Transverse colon (tissue), 4 donors: ENCODE data around the gene NUDT4.

ENCODE experiments used
- POLR2AphosphoS5 ChIP-seq, 3 donors: sonication (generic); formaldehyde crosslinking; IDR thresholded peaks; one replicate each; pipeline ENCODE4 v1.6.1; 2016; ENCODE audit warnings: antibody characterized with exemption in 3 of 3
- TF ChIP-seq, protein P1 (sequence below), 5 experiments: fragments of 200-600 bp in 3 of 5; fragments of 450-650 bp in 2 of 5; sonication (generic) in 3 of 5; IDR thresholded peaks; 1 replicate in 2 of 5; 2 replicates in 3 of 5; pipeline ENCODE4 v1.5.1; 2016 to 2017; ENCODE audit warnings: antibody characterized with exemption in 5 of 5, inconsistent platforms in 3 of 5, mild to moderate bottlenecking in 2 of 5, moderate library complexity in 1 of 5

DNA sequence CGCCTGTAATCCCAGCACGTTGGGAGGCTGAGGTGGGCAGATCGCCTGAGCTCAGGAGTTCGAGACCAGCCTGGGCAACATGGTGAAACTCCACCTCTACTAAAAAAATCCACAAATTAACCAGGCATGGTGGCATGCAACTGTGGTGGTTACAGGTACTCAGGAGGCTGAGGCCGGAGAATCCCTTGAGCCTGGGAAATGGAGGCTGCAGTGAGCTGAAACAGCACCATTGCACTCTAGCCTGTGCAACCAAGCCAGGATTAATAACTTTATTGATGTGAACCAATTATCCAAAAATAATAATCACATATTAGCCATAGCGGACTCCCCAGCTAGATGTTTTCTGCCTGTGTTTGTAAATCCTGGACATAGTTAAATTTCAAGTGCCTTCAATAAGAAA, 1.8 kb upstream of the NUDT4 start:
- no peak for TF ChIP-seq POLR2AphosphoS5 (IDR thresholded peaks at IDR 0.05)
- TF ChIP-seq, protein P1, sequence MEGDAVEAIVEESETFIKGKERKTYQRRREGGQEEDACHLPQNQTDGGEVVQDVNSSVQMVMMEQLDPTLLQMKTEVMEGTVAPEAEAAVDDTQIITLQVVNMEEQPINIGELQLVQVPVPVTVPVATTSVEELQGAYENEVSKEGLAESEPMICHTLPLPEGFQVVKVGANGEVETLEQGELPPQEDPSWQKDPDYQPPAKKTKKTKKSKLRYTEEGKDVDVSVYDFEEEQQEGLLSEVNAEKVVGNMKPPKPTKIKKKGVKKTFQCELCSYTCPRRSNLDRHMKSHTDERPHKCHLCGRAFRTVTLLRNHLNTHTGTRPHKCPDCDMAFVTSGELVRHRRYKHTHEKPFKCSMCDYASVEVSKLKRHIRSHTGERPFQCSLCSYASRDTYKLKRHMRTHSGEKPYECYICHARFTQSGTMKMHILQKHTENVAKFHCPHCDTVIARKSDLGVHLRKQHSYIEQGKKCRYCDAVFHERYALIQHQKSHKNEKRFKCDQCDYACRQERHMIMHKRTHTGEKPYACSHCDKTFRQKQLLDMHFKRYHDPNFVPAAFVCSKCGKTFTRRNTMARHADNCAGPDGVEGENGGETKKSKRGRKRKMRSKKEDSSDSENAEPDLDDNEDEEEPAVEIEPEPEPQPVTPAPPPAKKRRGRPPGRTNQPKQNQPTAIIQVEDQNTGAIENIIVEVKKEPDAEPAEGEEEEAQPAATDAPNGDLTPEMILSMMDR (IDR thresholded peaks at IDR 0.05), result no peak
